GM19395 (cell line): ENCODE results near the gene CDC25B.
A peak's percentile ranks its signal among the peaks of the same experiment; 100 is the strongest.

Source experiments
- ATAC-seq: cut with Tn5 transposase; IDR thresholded peaks from one replicate; pipeline ENCODE4 v1.9.1; 2021; ENCODE audit warnings: mild to moderate bottlenecking, moderate library complexity; ENCODE audit not compliant: unreplicated experiment

CDC25B gene

DNA sequence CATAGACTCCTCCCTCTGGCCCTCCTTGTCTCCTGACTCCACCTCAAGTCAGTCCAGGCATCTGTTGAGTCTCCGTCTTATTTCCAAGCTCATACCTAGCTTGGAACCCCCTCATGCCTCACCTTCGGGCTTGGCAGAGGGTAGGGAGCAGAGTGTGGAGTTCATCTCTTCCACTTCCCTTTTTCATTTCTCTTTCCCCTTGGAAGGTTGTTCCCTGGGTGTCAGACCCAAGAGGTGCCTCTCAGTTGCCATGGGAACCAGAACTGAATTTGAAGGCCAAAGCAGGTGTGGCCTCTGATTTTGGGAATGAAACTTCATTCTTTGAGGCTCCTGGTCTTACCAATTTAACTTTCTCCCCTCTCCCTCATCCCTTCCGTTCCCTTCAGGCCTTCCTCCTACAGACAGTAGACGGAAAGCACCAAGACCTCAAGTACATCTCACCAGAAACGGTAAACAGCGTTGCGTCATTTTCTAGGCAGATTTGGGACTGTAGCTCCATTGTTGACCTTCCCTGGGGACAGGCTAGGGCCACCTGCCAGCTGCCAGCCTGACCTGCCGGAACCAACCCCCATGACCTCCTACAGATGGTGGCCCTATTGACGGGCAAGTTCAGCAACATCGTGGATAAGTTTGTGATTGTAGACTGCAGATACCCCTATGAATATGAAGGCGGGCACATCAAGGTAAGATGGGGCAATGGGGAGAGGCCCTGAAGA, 6.6 kb downstream of the CDC25B start:
- ATAC-seq, result no peak

- ATAC-seq, result no peak
Measured at GRCh38 chr20:3803289-3803688, 7.2 kb downstream of the CDC25B start.

GRCh38 chr20:3803854-3804253, 7.7 kb downstream of the CDC25B start:
- no peak for ATAC-seq

DNA sequence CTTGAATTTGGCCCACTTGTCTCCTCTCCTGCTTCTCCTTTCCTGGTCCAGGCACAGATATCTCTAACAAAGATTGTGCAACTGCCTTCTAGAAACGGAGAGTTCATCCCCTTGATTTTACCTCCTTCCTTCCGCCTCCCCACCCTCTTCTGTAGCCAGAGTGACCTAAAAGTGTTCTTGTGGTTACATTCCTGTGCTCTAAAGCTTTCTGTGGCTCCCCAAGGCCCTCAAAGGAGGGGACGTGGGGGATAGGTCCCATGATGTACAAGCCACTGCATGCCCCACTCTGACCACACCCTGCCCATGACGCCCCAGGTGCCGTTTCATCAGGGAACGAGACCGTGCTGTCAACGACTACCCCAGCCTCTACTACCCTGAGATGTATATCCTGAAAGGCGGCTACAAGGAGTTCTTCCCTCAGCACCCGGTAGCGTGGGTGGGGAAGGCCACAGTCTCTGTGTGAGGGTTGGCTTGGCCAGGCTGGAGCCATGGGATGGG, 8.2 kb downstream of the CDC25B start:
- ATAC-seq, result no peak

DNA sequence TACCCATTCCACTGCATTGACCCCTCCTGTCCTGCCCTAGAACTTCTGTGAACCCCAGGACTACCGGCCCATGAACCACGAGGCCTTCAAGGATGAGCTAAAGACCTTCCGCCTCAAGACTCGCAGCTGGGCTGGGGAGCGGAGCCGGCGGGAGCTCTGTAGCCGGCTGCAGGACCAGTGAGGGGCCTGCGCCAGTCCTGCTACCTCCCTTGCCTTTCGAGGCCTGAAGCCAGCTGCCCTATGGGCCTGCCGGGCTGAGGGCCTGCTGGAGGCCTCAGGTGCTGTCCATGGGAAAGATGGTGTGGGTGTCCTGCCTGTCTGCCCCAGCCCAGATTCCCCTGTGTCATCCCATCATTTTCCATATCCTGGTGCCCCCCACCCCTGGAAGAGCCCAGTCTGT, 8.7 kb downstream of the CDC25B start:
- ATAC-seq, result no peak

DNA sequence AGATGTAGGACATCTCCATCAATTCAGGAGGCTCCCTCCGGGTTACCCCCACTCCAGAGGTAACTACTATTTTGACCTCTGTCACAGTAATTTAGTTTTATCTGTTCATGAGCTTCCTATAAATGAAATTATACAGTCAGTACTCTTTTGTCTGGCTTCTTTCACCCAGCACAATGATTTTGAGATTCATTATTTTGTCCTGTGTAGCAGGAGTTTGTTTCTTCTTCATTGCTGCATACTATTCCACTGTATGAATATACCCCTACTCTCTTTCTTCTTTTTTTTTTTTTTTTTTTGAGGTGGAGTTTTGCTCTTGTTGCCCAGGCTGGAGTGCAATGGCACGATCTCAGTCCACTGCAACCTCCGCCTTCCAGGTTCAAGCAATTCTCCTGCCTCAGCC, 12.4 kb downstream of the CDC25B start:
- ATAC-seq, result no peak

DNA sequence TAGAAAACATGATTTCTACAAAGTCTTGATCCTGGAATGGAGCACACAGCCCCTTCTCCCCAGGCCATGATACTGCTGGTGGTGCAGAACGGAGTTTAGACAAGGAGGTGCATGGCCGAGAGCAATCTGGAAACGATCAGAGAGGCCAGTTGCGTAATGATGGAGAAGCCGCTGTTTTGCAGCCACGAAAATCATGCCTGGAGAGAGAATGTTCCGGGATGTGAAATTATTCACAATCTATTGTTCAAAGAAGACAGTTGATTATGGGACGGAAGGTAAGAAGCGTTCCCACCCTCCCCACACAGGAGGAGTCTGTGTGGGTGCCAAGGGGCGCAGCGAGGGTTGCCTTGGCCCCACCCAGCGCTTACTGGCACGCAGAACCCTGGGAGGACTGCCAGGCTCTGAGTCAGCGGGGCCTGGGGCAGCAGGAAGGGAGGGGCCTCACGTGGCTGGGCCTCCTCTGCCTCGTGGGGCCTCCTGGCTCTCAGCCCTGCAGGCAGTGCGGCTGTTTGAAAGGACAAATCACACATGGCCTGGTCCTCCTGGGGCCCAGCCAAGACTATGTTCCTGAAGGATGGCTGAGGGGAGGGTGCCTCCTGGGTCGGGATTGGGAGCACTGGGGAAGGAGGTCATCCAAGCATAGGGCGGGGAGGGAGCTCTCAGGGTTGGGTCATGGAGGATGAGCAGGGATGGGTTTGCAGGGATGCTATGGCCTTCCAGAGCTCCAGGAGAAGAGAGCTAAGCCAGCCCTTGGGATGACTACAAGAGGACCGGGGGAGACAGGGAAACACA, 15.6 kb downstream of the CDC25B start:
- ATAC-seq, result no peak

DNA sequence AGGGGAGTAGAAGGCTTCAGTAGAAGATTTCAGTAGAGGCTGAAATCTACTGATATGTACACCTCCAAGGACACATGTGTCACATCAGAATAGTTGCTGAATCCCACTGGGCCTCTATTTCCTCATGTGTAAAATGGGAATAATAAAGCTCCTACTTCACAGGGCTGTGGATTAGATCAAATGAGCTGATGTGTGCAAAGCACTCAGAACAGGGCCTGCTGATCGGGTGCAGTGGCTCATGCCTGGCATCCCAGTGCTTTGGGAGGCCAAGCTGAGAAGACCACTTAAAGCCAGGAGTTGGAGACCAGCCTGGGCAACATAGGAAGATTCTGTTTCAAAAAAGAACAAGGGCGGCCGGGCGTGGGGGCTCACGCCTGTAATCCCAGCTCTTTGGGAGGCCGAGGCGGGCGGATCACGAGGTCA, 16.2 kb downstream of the CDC25B start:
- no peak for ATAC-seq

GRCh38 chr20:3812975-3813847, 17.1 kb downstream of the CDC25B start:
- ATAC-seq, result no peak

- no peak for ATAC-seq
Measured at GRCh38 chr20:3813848-3814581, 17.9 kb downstream of the CDC25B start.

- ATAC-seq, result no peak
Measured at GRCh38 chr20:3814928-3815495, 18.9 kb downstream of the CDC25B start.

GRCh38 chr20:3815703-3816315, 19.7 kb downstream of the CDC25B start:
- no peak for ATAC-seq

GRCh38 chr20:3818155-3819151, 22.3 kb downstream of the CDC25B start:
- ATAC-seq, result no peak

- ATAC-seq, result no peak
Measured at GRCh38 chr20:3819411-3820047, 23.4 kb downstream of the CDC25B start.

DNA sequence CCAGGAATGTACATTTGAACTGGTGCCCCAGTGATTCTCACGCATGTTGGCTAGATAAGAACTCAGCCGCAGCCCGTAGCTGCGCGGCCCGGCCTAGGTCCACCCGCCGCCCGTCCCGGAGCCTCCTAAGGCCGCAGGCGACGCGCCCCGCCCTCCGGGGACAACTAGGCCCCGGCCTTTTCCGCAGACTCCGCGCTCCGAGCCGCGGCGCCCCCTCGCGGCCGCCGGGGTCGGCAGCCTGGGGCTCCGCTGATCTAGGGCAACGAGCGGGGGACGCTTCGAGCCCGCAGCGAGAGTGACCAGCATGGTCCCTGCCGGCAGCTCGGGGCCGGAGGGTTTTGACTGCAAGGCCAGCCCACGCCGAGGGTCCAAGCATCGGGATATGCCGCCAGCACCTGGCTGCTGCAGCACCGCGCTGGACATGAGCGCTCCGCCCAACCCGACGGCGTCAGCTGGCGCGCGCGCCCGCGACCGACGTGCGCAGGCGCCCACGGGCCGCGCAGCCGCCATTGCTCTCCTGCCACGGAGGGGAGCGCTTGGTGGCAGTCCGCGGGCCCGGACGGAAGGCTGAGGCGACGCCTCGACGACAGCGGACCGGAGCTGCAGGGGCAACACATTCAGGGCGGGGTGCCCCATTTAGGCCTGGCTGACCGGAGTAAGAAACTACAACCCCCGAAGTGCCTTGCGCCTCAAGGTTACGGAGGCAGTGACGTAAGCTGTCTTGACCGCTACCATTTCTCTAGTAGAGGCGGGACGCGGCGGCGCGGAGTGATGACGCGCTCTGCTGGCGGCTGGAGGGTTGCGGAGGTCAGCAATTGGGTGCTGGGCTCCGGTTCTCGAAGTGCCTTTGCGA, 24.2 kb downstream of the CDC25B start, which contains the start of gene AP5S1:
TSS of gene AP5S1 (plus strand) at position 500 of the 853 bp plus-strand sequence. CDS start 1,571 bp downstream, outside the sequence.
- ATAC-seq, result peak; percentile 84

DNA sequence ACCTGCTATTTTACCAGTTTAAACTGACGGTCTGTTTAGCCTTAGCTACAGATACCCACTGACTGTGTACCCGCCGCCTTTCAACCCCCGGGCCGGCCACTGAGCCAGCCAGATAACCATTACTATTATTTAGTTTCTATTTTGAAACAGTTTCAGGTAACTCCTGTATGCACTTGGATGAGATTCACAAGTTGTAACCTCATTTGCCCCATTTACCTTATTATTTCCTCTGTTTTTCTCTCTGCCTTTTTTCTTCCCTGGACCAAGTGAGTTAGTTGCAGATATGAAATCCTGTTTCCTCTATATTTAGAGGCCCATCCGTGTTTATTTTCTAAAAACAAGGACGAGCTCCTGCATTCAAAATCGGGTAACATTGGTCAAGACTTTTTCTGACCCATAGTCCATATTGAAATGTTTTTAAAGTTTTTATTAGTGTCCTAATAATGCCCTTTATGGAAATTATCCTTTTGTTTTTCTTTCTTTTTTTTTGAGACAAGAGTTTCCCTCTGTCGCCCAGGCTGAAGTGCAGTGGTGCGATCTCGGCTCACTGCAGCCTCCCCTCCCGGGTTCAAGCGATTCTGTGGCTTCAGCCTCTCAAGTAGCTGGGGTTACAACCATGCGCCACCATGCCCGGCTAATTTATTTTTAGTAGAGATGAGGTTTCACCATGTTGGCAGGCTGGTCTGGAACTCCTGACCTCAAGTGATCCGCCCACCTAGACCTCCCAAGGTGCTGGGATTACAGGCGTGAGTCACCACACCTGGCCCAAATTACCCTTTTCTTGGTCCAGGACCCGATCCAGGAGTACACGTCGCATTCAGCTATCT, 25.0 kb downstream of the CDC25B start:
- peak; percentile 18 for ATAC-seq
